ENCODE data around the gene FBXO24.

GRCh38 chr7:100543586-100543985 is 42.5 kb upstream of the FBXO24 start:
- TF ChIP-seq CTCF (conservative IDR thresholded peaks at IDR 0.05 in 1 of 2, IDR thresholded peaks at IDR 0.05 in 1 of 2; ENCODE audit: low read depth in 1 of 2, low read length in 2 of 2) (no peak), EZH2 (IDR thresholded peaks at IDR 0.05; ENCODE audit: low read length, missing control alignments) (no peak)
